ENCODE data around the gene FAIM2. TPM values are rescaled to one million over a fixed set of nuclear protein-coding genes. Genes with fewer than 3 reads are reported as not detected.

FAIM2 gene
- total RNA-seq, 1 experiment from 2014 or later, result 49.8 TPM

DNA sequence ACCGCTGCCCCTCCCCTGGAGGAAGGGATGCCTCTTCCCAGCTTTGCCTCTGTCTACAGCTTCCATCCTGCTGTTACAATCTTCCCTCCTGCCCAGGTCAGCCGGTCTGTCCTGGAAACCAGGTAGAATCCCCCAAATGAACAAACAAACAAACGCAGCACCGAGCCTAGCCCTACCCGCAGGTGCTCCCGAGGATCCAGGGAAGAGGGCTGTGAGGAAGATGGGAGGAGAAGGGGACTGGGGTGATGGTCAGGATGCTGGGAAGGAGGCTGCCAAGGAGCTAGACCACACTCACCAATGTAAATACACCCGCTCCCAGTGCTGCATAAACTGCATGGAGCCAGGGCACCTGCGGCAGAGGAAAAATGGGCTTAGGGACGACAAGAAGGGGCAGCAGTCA lies 16.6 kb downstream of the FAIM2 start:
- Histone ChIP-seq H3K4me3 (ENCODE audit: low read length) (no peak overlapping the region), H3K36me3 (ENCODE audit: insufficient read depth, low read length) (no peaks in the 10 kb centered on the region), H3K4me1 (ENCODE audit: low read length) (peaks cover 98% of the 10 kb centered on the region), H3K9me3 (ENCODE audit: low read length) (no peaks in the 10 kb centered on the region), H3K27ac (ENCODE audit: low read length) (peak overlapping the region; percentile 40; the same call in 1 of the 2 replicates), H3K79me2 (ENCODE audit: low read length) (no peaks in the 10 kb centered on the region), H4K20me1 (ENCODE audit: insufficient read depth, low read depth, low read length) (no peaks in the 10 kb centered on the region), H3K9me2 (replicated peaks; ENCODE audit: insufficient read depth, low read length) (no peaks in the 10 kb centered on the region), H3K4me2 (ENCODE audit: low read depth, low read length, poor library complexity, severe bottlenecking) (no peak overlapping the region), H3K9ac (ENCODE audit: low read length) (peak overlapping the region; percentile 51; the same call in 1 of the 2 replicates), H2AFZ (ENCODE audit: low read length) (no peak overlapping the region), H3K27me3 (ENCODE audit: low read length) (no peaks in the 10 kb centered on the region)
- DNase-seq, result no peak

DNA sequence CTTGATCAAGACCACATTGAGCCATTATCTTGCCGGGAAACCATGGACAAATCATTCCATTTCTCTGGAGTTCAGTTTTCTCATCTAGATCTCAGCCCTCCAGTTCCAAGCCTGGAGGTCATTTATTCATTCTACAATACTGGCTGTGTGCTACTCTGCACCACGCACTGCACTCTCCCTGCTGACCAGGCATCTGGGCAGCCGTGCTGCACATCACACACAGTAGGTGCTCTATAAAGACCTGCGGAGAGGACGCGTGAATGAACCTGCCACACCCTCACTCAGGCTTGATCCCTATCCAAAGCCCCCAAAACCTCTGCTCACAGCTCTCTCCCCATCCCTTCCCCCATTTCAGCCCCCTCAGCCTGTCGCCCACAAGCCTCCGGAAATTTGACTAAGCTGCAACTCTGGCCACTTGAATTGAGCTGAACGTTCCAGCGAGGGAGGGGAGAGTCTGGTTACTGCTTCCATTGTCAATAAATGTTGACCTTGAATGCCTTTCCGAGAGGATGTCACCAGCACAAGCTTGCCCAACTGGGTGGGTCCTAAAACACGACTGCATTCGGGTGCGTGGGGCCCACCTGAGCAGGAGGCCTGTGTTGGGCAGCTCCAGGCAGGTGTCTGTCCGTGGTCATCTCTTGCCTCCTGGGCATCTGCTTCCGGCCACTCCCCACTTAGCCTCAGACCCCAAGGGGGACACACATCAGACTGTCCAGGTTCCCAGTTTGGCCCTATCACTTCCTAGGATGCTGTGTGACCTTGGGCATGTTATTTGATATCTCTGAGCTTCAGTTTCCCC lies 17.8 kb downstream of the FAIM2 start:
- no peaks in the 10 kb centered on the region for H3K9me2 ChIP-seq (replicated peaks; ENCODE audit: insufficient read depth, low read length)
- H3K27me3 ChIP-seq (ENCODE audit: low read length), result no peaks in the 10 kb centered on the region
- H3K79me2 ChIP-seq (ENCODE audit: low read length), result no peaks in the 10 kb centered on the region
- H3K4me2 ChIP-seq (ENCODE audit: low read depth, low read length, poor library complexity, severe bottlenecking), result peak overlapping the region; percentile 72
- no peaks in the 10 kb centered on the region for H3K36me3 ChIP-seq (ENCODE audit: insufficient read depth, low read length)
- DNase-seq, result no peak
- no peaks in the 10 kb centered on the region for H3K9me3 ChIP-seq (ENCODE audit: low read length)
- peak overlapping the region; percentile 70 for H3K9ac ChIP-seq (ENCODE audit: low read length)
- no peaks in the 10 kb centered on the region for H4K20me1 ChIP-seq (ENCODE audit: insufficient read depth, low read depth, low read length)
- peak overlapping the region; percentile 95 for H3K27ac ChIP-seq (ENCODE audit: low read length)
- H3K4me3 ChIP-seq (ENCODE audit: low read length), result peak overlapping the region; percentile 45
- peaks cover 97% of the 10 kb centered on the region for H3K4me1 ChIP-seq (ENCODE audit: low read length)
- no peak overlapping the region for H2AFZ ChIP-seq (ENCODE audit: low read length)

DNA sequence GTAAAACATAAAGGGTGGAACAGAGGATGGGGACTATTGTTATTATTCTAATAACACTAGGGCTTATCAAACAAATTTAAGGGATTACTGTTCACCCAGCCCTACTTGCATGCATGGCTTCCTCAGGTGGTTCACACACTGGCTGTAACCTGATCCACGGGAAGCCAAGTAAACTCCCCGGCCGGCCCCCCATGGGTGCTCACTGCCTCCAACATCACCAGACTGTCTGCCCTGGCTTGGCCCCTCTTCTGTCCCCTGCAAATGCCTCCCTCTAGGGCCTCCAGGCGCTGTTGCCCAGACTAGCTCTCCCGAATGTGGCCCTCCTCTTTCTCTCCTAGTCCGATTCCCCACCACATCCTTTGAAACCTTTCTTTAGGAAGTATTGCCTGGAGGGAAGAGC lies 18.6 kb downstream of the FAIM2 start:
- Histone ChIP-seq H3K79me2 (ENCODE audit: low read length) (no peaks in the 10 kb centered on the region), H3K36me3 (ENCODE audit: insufficient read depth, low read length) (no peaks in the 10 kb centered on the region), H3K9me2 (replicated peaks; ENCODE audit: insufficient read depth, low read length) (no peaks in the 10 kb centered on the region), H3K4me1 (ENCODE audit: low read length) (peaks cover 89% of the 10 kb centered on the region), H3K27me3 (ENCODE audit: low read length) (no peaks in the 10 kb centered on the region), H3K4me2 (ENCODE audit: low read depth, low read length, poor library complexity, severe bottlenecking) (peak overlapping the region; percentile 72), H3K27ac (ENCODE audit: low read length) (peak overlapping the region; percentile 95), H3K9ac (ENCODE audit: low read length) (peak overlapping the region; percentile 70), H4K20me1 (ENCODE audit: insufficient read depth, low read depth, low read length) (no peaks in the 10 kb centered on the region), H3K4me3 (ENCODE audit: low read length) (peak overlapping the region; percentile 45), H3K9me3 (ENCODE audit: low read length) (no peaks in the 10 kb centered on the region), H2AFZ (ENCODE audit: low read length) (no peak overlapping the region)
- peak; percentile 92 for DNase-seq

DNA sequence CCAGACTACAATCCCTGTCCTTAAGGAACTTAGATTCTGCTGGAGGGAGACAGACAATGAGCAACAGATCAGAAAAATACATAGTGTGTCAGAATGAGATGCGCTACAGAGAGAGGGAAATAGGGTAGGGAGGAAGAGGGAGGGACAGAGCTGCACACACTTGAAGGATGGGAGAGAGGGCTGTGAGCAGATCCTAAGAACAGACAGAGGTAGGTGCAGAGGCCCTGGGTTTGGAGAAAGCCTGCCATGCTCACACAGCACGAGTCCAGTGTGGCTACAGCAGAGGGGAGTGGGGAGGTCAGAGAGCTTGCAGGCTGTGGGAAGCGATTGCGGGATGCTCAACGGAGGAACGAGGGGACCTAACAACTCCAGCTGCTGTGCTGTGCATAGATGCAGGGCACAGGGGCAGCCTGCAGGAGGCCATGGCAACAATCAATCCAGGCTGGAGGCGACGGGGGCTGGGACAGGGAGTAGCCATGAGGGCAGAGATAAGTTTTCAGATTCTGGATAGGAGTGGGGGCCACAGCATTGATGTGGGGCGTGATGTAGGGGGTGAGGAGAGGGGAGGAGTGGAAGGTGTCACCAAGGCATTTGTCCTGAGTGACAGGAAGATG lies 20.7 kb downstream of the FAIM2 start:
- no peaks in the 10 kb centered on the region for H4K20me1 ChIP-seq (ENCODE audit: insufficient read depth, low read depth, low read length)
- peak overlapping the region; percentile 95 for H3K27ac ChIP-seq (ENCODE audit: low read length)
- H3K9me2 ChIP-seq (replicated peaks; ENCODE audit: insufficient read depth, low read length), result no peaks in the 10 kb centered on the region
- H2AFZ ChIP-seq (ENCODE audit: low read length), result no peak overlapping the region
- peak overlapping the region; percentile 52 for H3K4me2 ChIP-seq (ENCODE audit: low read depth, low read length, poor library complexity, severe bottlenecking)
- H3K9ac ChIP-seq (ENCODE audit: low read length), result peak overlapping the region; percentile 60
- H3K27me3 ChIP-seq (ENCODE audit: low read length), result no peaks in the 10 kb centered on the region
- no peaks in the 10 kb centered on the region for H3K9me3 ChIP-seq (ENCODE audit: low read length)
- no peak for DNase-seq
- H3K36me3 ChIP-seq (ENCODE audit: insufficient read depth, low read length), result no peaks in the 10 kb centered on the region
- H3K4me1 ChIP-seq (ENCODE audit: low read length), result peaks cover 68% of the 10 kb centered on the region
- peak overlapping the region; percentile 37; the same call in 1 of the 2 replicates for H3K4me3 ChIP-seq (ENCODE audit: low read length)
- H3K79me2 ChIP-seq (ENCODE audit: low read length), result no peaks in the 10 kb centered on the region

DNA sequence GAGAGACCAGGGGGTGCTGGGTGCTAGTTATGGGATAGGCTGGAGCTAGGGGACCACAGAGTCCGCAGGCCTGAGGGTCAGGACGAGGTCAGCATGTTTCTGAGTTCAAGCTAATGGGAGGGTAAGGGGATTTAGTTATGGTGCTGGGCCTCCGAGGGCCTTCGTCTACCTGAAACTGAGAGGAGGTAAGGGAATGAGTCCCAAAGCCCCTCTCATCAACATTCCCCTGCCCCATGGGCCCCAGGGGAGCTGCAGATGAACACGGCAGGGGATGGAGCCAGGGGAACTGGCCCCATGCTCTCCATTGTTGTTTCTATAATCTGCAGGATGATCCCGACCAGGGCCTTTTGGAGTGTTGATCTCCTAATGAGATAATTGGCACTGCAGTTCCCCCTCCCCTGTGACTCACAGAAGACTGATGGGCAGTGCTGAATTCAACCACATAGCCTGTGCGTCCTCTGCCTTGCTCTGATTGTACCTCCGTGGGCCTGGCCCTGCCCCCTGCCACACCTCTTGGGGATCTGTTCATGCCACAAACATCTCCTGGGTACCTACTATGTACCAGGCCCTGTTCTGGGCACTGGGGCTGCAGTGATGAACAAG lies 21.4 kb downstream of the FAIM2 start:
- H3K36me3 ChIP-seq (ENCODE audit: insufficient read depth, low read length), result no peaks in the 10 kb centered on the region
- H3K4me3 ChIP-seq (ENCODE audit: low read length), result no peak overlapping the region; the same call in 1 of the 2 replicates
- H3K79me2 ChIP-seq (ENCODE audit: low read length), result no peaks in the 10 kb centered on the region
- no peaks in the 10 kb centered on the region for H4K20me1 ChIP-seq (ENCODE audit: insufficient read depth, low read depth, low read length)
- H3K9me3 ChIP-seq (ENCODE audit: low read length), result no peaks in the 10 kb centered on the region
- no peaks in the 10 kb centered on the region for H3K27me3 ChIP-seq (ENCODE audit: low read length)
- peak overlapping the region; percentile 60 for H3K9ac ChIP-seq (ENCODE audit: low read length)
- DNase-seq, result no peak
- H3K4me2 ChIP-seq (ENCODE audit: low read depth, low read length, poor library complexity, severe bottlenecking), result peak overlapping the region; percentile 52
- H3K9me2 ChIP-seq (replicated peaks; ENCODE audit: insufficient read depth, low read length), result no peaks in the 10 kb centered on the region
- H3K4me1 ChIP-seq (ENCODE audit: low read length), result peaks cover 61% of the 10 kb centered on the region
- H3K27ac ChIP-seq (ENCODE audit: low read length), result peak overlapping the region; percentile 95
- no peak overlapping the region for H2AFZ ChIP-seq (ENCODE audit: low read length)

DNA sequence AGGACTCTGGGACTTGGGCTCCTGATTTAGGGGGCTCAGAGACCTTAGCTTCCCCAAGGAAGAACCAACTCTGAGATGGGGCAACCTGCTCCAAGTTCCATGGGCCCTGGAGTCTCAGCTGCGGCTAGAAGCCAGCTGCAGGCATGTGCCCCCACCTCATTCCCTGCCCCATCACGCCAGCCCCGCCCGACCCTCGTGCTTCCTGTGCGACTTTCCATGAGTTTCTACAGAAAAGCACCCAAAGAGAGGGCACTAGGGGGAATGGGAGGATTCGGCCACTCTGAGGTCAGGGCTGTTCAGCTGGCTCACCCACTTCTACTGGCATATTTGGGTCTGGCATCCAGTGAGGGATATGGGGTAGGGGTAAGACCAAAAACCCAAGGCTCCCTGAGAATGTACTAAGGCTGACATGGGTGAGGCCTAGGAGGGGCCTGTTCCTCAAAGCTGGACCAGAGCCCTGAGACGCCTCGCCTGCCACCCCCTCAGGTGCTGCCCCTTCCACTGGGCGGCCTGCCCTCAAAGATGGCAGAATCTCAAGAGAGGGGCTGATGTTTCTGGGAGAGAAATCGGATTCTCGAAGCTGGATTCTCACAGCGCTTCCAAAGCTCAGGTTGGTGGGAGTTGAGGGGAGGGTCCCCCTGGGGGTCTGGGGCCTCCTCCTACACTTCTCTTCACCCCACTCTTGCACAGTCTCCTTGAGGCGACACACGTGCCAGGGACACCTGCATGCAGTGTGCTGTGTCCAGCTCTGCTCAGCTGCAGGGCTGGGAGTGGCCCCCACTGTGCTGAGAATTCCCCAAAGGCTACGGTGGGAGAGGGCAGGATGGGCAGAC lies 22.1 kb downstream of the FAIM2 start:
- DNase-seq, result no peak
- H4K20me1 ChIP-seq (ENCODE audit: insufficient read depth, low read depth, low read length), result no peaks in the 10 kb centered on the region

DNA sequence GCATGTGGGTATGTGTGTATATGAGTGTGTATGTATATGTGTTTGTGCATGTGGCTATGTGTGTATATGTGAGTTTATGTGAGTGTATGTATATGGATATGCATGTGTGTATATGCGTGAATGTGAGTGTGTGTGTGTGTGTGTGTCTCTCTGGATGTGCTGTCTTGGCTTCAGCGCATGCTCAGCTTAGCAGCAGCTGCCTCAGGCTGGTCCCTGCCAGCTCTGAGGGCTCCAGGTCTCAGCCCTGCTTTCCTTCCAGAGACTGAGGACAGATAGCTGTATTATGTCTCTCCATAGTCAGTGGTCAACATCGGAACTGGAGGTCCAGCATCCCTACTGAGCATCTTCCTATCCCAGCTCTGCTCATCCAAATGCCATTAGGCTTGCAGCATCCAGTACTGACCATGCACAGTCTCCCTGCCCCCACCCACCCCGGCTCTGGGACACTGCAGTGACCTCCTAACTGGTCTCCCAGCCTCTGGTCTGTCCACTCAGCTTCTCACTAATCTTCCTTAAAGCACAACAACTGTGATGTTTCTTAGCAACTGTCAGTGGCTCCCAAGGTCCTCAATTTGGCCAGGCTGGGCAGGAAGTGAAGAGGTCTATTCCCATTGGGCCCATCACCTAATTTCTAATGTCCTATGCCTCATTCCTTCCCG lies 22.8 kb downstream of the FAIM2 start:
- Histone ChIP-seq H4K20me1 (ENCODE audit: insufficient read depth, low read depth, low read length) (no peaks in the 10 kb centered on the region), H3K27ac (ENCODE audit: low read length) (peak overlapping the region; percentile 95), H3K36me3 (ENCODE audit: insufficient read depth, low read length) (no peaks in the 10 kb centered on the region), H2AFZ (ENCODE audit: low read length) (no peak overlapping the region), H3K9me3 (ENCODE audit: low read length) (no peaks in the 10 kb centered on the region), H3K9me2 (replicated peaks; ENCODE audit: insufficient read depth, low read length) (no peaks in the 10 kb centered on the region), H3K27me3 (ENCODE audit: low read length) (no peaks in the 10 kb centered on the region), H3K4me2 (ENCODE audit: low read depth, low read length, poor library complexity, severe bottlenecking) (no peak overlapping the region), H3K4me1 (ENCODE audit: low read length) (peaks cover 49% of the 10 kb centered on the region), H3K79me2 (ENCODE audit: low read length) (no peaks in the 10 kb centered on the region), H3K4me3 (ENCODE audit: low read length) (no peak overlapping the region), H3K9ac (ENCODE audit: low read length) (no peak overlapping the region)
- no peak for DNase-seq

More for the DNA sequence above, 22.1 kb downstream of the FAIM2 start:
- peaks cover 54% of the 10 kb centered on the region for H3K4me1 ChIP-seq (ENCODE audit: low read length)
- H3K36me3 ChIP-seq (ENCODE audit: insufficient read depth, low read length), result no peaks in the 10 kb centered on the region
- no peaks in the 10 kb centered on the region for H3K79me2 ChIP-seq (ENCODE audit: low read length)
- peak overlapping the region; percentile 60; the same call in 1 of the 2 replicates for H3K9ac ChIP-seq (ENCODE audit: low read length)
- H3K27me3 ChIP-seq (ENCODE audit: low read length), result no peaks in the 10 kb centered on the region
- no peaks in the 10 kb centered on the region for H3K9me2 ChIP-seq (replicated peaks; ENCODE audit: insufficient read depth, low read length)
- no peak overlapping the region for H3K4me3 ChIP-seq (ENCODE audit: low read length)
- H3K27ac ChIP-seq (ENCODE audit: low read length), result peak overlapping the region; percentile 95
- H3K9me3 ChIP-seq (ENCODE audit: low read length), result no peaks in the 10 kb centered on the region
- no peak overlapping the region for H2AFZ ChIP-seq (ENCODE audit: low read length)
- H3K4me2 ChIP-seq (ENCODE audit: low read depth, low read length, poor library complexity, severe bottlenecking), result no peak overlapping the region
